Spleen (tissue), 7 donors: ENCODE measurements around the gene LRRC59.

Experiments used
- POLR2A ChIP-seq, 3 donors: fragments of 450-650 bp; IDR thresholded peaks; one replicate each; pipeline ENCODE4 v1.5.1; 2017; ENCODE audit warnings: antibody characterized with exemption in 3 of 3, mild to moderate bottlenecking in 1 of 3
- POLR2AphosphoS5 ChIP-seq, 3 donors: sonication (generic); formaldehyde crosslinking; IDR thresholded peaks; one replicate each; pipeline ENCODE4 v1.5.1; 2017; ENCODE audit warnings: antibody characterized with exemption in 3 of 3
- TF ChIP-seq, protein P1 (sequence below), 11 experiments: fragments of 200-600 bp in 7 of 11; fragments of 450-650 bp in 4 of 11; sonication (generic) in 4 of 11; IDR thresholded peaks in 8 of 11; conservative IDR thresholded peaks in 3 of 11; 1 replicate in 7 of 11; 2 replicates in 4 of 11; pipeline versions ENCODE4 v1.4.0 to v1.8.0; 2016 to 2021; ENCODE audit warnings: antibody characterized with exemption in 11 of 11, inconsistent platforms in 4 of 11, mild to moderate bottlenecking in 1 of 11
- donor health status: DM: no; HTN: no; CAD: no; lungs with moderate emphysema.
- donor health status: DM: no; HTN: no; CAD: no.
- donor health status: DM: no; HTN: no; CAD: no.

DNA sequence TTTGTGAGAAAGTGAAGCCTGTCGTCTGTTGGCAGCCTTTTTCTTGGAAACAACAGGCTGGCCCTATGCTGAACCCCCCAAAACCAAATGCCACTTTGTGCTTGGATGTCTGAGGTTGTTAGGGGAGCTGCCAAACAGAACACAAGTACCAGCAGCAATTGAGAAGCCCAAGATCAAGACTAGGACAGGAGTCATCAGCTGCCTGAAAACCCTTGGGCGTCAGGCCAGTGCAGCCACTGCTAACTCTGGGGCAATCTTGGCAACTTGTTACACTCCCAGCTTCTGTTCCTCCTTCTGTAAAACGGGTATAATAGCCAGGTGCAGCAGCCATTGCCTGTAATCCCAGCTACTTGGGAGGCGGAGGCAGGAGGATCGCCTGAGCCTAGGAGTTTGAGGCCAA lies 9.3 kb upstream of the LRRC59 start:
- TF ChIP-seq, protein P1, sequence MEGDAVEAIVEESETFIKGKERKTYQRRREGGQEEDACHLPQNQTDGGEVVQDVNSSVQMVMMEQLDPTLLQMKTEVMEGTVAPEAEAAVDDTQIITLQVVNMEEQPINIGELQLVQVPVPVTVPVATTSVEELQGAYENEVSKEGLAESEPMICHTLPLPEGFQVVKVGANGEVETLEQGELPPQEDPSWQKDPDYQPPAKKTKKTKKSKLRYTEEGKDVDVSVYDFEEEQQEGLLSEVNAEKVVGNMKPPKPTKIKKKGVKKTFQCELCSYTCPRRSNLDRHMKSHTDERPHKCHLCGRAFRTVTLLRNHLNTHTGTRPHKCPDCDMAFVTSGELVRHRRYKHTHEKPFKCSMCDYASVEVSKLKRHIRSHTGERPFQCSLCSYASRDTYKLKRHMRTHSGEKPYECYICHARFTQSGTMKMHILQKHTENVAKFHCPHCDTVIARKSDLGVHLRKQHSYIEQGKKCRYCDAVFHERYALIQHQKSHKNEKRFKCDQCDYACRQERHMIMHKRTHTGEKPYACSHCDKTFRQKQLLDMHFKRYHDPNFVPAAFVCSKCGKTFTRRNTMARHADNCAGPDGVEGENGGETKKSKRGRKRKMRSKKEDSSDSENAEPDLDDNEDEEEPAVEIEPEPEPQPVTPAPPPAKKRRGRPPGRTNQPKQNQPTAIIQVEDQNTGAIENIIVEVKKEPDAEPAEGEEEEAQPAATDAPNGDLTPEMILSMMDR (IDR thresholded peaks at IDR 0.05 in 8 of 11, conservative IDR thresholded peaks at IDR 0.05 in 3 of 11), result no peak
- no peak for TF ChIP-seq POLR2AphosphoS5 (IDR thresholded peaks at IDR 0.05)
- no peak for TF ChIP-seq POLR2A (IDR thresholded peaks at IDR 0.05)
